ENCODE results near the gene UAP1.
"Not testable (repeated sequence)": the region's sequence is repeated elsewhere in the genome, so short reads cannot be mapped to it uniquely, and the experiment has no call there.

Gene UAP1

GRCh38 chr1:162566870-162567269 lies 5.3 kb downstream of the UAP1 start:
- DNase-seq: no peak

GRCh38 chr1:162568802-162569201 lies 7.3 kb downstream of the UAP1 start:
- DNase-seq: no peak

GRCh38 chr1:162570718-162571117 lies 9.2 kb downstream of the UAP1 start:
- DNase-seq: no peak

- not testable (repeated sequence) for DNase-seq
Measured at GRCh38 chr1:162571121-162571520, 9.6 kb downstream of the UAP1 start.

GRCh38 chr1:162571696-162572095 lies 10.2 kb downstream of the UAP1 start:
- DNase-seq: no peak

- no peak for DNase-seq
Measured at GRCh38 chr1:162573136-162573535, 11.6 kb downstream of the UAP1 start.

GRCh38 chr1:162578071-162578700 lies 16.7 kb downstream of the UAP1 start:
- DNase-seq: no peak

GRCh38 chr1:162578936-162579335 lies 17.4 kb downstream of the UAP1 start:
- DNase-seq: no peak

GRCh38 chr1:162580308-162580707 lies 18.8 kb downstream of the UAP1 start:
- no peak for DNase-seq

GRCh38 chr1:162582901-162583300 lies 21.4 kb downstream of the UAP1 start:
- DNase-seq: not testable (repeated sequence)

- not testable (repeated sequence) for DNase-seq
Measured at GRCh38 chr1:162585101-162585500, 23.6 kb downstream of the UAP1 start.

GRCh38 chr1:162587347-162587746 lies 25.8 kb downstream of the UAP1 start:
- DNase-seq: no peak

GRCh38 chr1:162587761-162588260 lies 26.3 kb downstream of the UAP1 start:
- no peak for DNase-seq

- DNase-seq: no peak
Measured at GRCh38 chr1:162590101-162590500, 28.6 kb downstream of the UAP1 start.

- DNase-seq: no peak
Measured at GRCh38 chr1:162590686-162591085, 29.2 kb downstream of the UAP1 start.

GRCh38 chr1:162596514-162597170 lies 35.1 kb downstream of the UAP1 start:
- no peak for DNase-seq

GRCh38 chr1:162599451-162599850 lies 37.9 kb downstream of the UAP1 start:
- no peak for DNase-seq

- DNase-seq: not testable (repeated sequence)
Measured at GRCh38 chr1:162603117-162603516, 41.6 kb downstream of the UAP1 start.

- no peak for DNase-seq
Measured at GRCh38 chr1:162605225-162605927, 43.9 kb downstream of the UAP1 start.

- DNase-seq: no peak
Measured at GRCh38 chr1:162609306-162609705, 47.8 kb downstream of the UAP1 start.

- no peak for DNase-seq
Measured at GRCh38 chr1:162612606-162613400, 51.3 kb downstream of the UAP1 start.

GRCh38 chr1:162616848-162617247 lies 55.3 kb downstream of the UAP1 start:
- no peak for DNase-seq

- no peak for DNase-seq
Measured at GRCh38 chr1:162617513-162617912, 56.0 kb downstream of the UAP1 start.
